IMR-90 (cell line): Measurements from ENCODE around the gene CPOX. TPM values are rescaled to one million over a fixed set of nuclear protein-coding genes. Genes with fewer than 3 reads are reported as not detected.

ENCODE experiments used
- ATAC-seq: fragments of 200-7000 bp; cut with Tn5 transposase; 2 replicates; pipeline ENCODE4 v1.9.1; 2020; ENCODE audit warnings: low read depth, mild to moderate bottlenecking, moderate library complexity
- BruUV-seq: library from RNA; stranded (reverse); fragments of 400-500 nt; replicated peaks from 2 replicates; lab custom pipeline; 2021; lab: Mats Ljungman, UMichigan
- CTCF ChIA-PET: fragments of 300-600 bp; formaldehyde crosslinking; extraction: SDS; loops from one replicate; lab custom pipeline; 2021; ENCODE audit warnings: antibody characterized with exemption; lab: Yijun Ruan, JAX
- POLR2A ChIA-PET: fragments of 300-600 bp; sonication (Branson Sonifier 250); formaldehyde crosslinking; loops from one replicate; lab custom pipeline; 2022; ENCODE audit warnings: antibody characterized with exemption; ENCODE audit not compliant: unreplicated experiment; lab: Charles Lee
- DNase-seq: peaks from one replicate; pipeline ENCODE4 v3.0.0; 2013
- H2AFZ ChIP-seq: replicated peaks from 2 replicates; pipeline ENCODE3; 2013; ENCODE audit warnings: low read length, mild to moderate bottlenecking; ENCODE audit not compliant: poor library complexity
- H2AK5ac ChIP-seq: 2 replicates; pipeline ENCODE4 v1.6.1; 2013; ENCODE audit warnings: low read depth, low read length, inconsistent platforms
- H2AK9ac ChIP-seq: replicated peaks from 2 replicates; pipeline ENCODE3; 2013; ENCODE audit warnings: mild to moderate bottlenecking, low read depth, low read length, moderate library complexity; ENCODE audit not compliant: poor library complexity
- H2BK120ac ChIP-seq: 2 replicates; pipeline ENCODE4 v1.6.1; 2013; ENCODE audit warnings: low read depth, low read length, inconsistent platforms
- H2BK15ac ChIP-seq: 3 replicates; pipeline ENCODE4 v1.6.1; 2013; ENCODE audit warnings: low read depth, low read length, inconsistent platforms
- H2BK20ac ChIP-seq: 2 replicates; pipeline ENCODE4 v1.6.1; 2013; ENCODE audit warnings: low read depth, mild to moderate bottlenecking, inconsistent platforms, low read length, moderate library complexity
- H2BK5ac ChIP-seq: 2 replicates; pipeline ENCODE4 v1.6.1; 2013; ENCODE audit warnings: mild to moderate bottlenecking, low read depth, low read length, inconsistent platforms; ENCODE audit not compliant: poor library complexity, severe bottlenecking
- H3K14ac ChIP-seq: replicated peaks from 2 replicates; pipeline ENCODE4 v1.6.1; 2013; ENCODE audit warnings: low read depth, low read length, inconsistent platforms
- H3K18ac ChIP-seq: 2 replicates; pipeline ENCODE4 v1.6.1; 2013; ENCODE audit warnings: low read depth, low read length, control low read depth
- H3K23ac ChIP-seq: 2 replicates; pipeline ENCODE4 v1.6.1; 2013; ENCODE audit warnings: low read depth, low read length, inconsistent platforms
- H3K27ac ChIP-seq: 2 replicates; pipeline ENCODE4 v1.5.1; 2013; ENCODE audit warnings: mild to moderate bottlenecking, control low read depth, low read length; ENCODE audit not compliant: insufficient read depth
- H3K27me3 ChIP-seq: 2 replicates; pipeline ENCODE4 v1.6.1; 2013; ENCODE audit warnings: low read length; ENCODE audit not compliant: control insufficient read depth, insufficient read depth
- H3K36me3 ChIP-seq: 2 replicates; pipeline ENCODE4 v1.6.1; 2013; ENCODE audit warnings: low read length, mixed read lengths; ENCODE audit not compliant: control insufficient read depth, insufficient read depth
- H3K4ac ChIP-seq: 2 replicates; pipeline ENCODE4 v1.6.1; 2013; ENCODE audit warnings: low read depth, low read length, inconsistent platforms
- H3K4me1 ChIP-seq: 2 replicates; pipeline ENCODE4 v1.6.1; 2013; ENCODE audit warnings: low read length, mixed read lengths; ENCODE audit not compliant: control insufficient read depth, insufficient read depth
- H3K4me2 ChIP-seq: 2 replicates; pipeline ENCODE4 v1.6.1; 2013; ENCODE audit warnings: low read depth, mild to moderate bottlenecking, control low read depth, low read length, moderate library complexity
- H3K4me3 ChIP-seq: 2 replicates; pipeline ENCODE4 v1.5.1; 2013; ENCODE audit warnings: low read depth, mild to moderate bottlenecking, control low read depth, low read length, moderate library complexity; ENCODE audit not compliant: insufficient read depth
- H3K56ac ChIP-seq: 2 replicates; pipeline ENCODE4 v1.6.1; 2013; ENCODE audit warnings: low read length, inconsistent platforms; ENCODE audit not compliant: insufficient read depth; ENCODE audit errors: extremely low read depth
- H3K79me1 ChIP-seq, 2 experiments: 2 replicates each; pipeline ENCODE4 v1.6.1; 2013; ENCODE audit warnings: low read length in 2 of 2, inconsistent platforms in 1 of 2, low read depth in 1 of 2
- H3K9ac ChIP-seq: 2 replicates; pipeline ENCODE4 v1.6.1; 2013; ENCODE audit warnings: low read depth, low read length, control low read depth
- H3K9me1 ChIP-seq: 2 replicates; pipeline ENCODE4 v1.6.1; 2013; ENCODE audit warnings: low read length, inconsistent platforms; ENCODE audit not compliant: insufficient read depth
- H3K9me3 ChIP-seq: 2 replicates; pipeline ENCODE4 v1.6.1; 2013; ENCODE audit warnings: low read length; ENCODE audit not compliant: control insufficient read depth, insufficient read depth
- H4K20me1 ChIP-seq: 2 replicates; pipeline ENCODE4 v1.6.1; 2013; ENCODE audit warnings: low read length, inconsistent platforms; ENCODE audit not compliant: insufficient read depth
- H4K5ac ChIP-seq: 2 replicates; pipeline ENCODE4 v1.6.1; 2013; ENCODE audit warnings: mild to moderate bottlenecking, low read depth, low read length, control low read depth
- H4K8ac ChIP-seq, 2 experiments: 2 replicates each; pipeline ENCODE4 v1.6.1; 2013; ENCODE audit warnings: low read depth in 2 of 2, low read length in 2 of 2, control low read depth in 1 of 2, inconsistent platforms in 1 of 2
- H4K91ac ChIP-seq: 2 replicates; pipeline ENCODE4 v1.6.1; 2013; ENCODE audit warnings: low read depth, low read length, inconsistent platforms; ENCODE audit not compliant: insufficient read depth
- BHLHE40 ChIP-seq: fragments of 150-350 bp; IDR thresholded peaks from 2 replicates; pipeline ENCODE4 v1.6.1; 2016; ENCODE audit warnings: mild to moderate bottlenecking, low read depth, low read length
- CEBPB ChIP-seq: IDR thresholded peaks from 2 replicates; pipeline ENCODE4 v1.6.1; 2012; ENCODE audit warnings: low read depth, low read length, improper control_type of control experiment
- CHD1 ChIP-seq: IDR thresholded peaks from 2 replicates; pipeline ENCODE4 v1.6.1; 2012; ENCODE audit warnings: low read depth, low read length, improper control_type of control experiment
- CTCF ChIP-seq: conservative IDR thresholded peaks from 2 replicates; pipeline ENCODE4 v1.5.1; 2012; ENCODE audit warnings: mild to moderate bottlenecking, low read depth, low read length, improper control_type of control experiment
- ELK1 ChIP-seq: fragments of 150-350 bp; IDR thresholded peaks from 2 replicates; pipeline ENCODE4 v1.6.1; 2016; ENCODE audit warnings: low read depth, mild to moderate bottlenecking, low read length, moderate library complexity, borderline replicate concordance
- FOS ChIP-seq: fragments of 150-350 bp; IDR thresholded peaks from 2 replicates; pipeline ENCODE4 v1.6.1; 2016; ENCODE audit warnings: low read depth, low read length
- MAFK ChIP-seq: IDR thresholded peaks from 2 replicates; pipeline ENCODE4 v1.6.1; 2012; ENCODE audit warnings: low read depth, low read length, improper control_type of control experiment
- MAZ ChIP-seq: IDR thresholded peaks from 2 replicates; pipeline ENCODE4 v1.6.1; 2012; ENCODE audit warnings: low read depth, mild to moderate bottlenecking, low read length, improper control_type of control experiment, moderate library complexity, borderline replicate concordance
- MXI1 ChIP-seq: IDR thresholded peaks from 2 replicates; pipeline ENCODE4 v1.6.1; 2012; ENCODE audit warnings: low read depth, mild to moderate bottlenecking, low read length, moderate library complexity, borderline replicate concordance
- NFE2L2 ChIP-seq: fragments of 150-350 bp; IDR thresholded peaks from 2 replicates; pipeline ENCODE4 v1.6.1; 2016; ENCODE audit warnings: low read depth, mild to moderate bottlenecking, low read length
- POLR2A ChIP-seq: IDR thresholded peaks from 2 replicates; pipeline ENCODE4 v1.6.1; 2012; ENCODE audit warnings: mild to moderate bottlenecking, low read depth, low read length
- RAD21 ChIP-seq: IDR thresholded peaks from 2 replicates; pipeline ENCODE4 v1.6.1; 2012; ENCODE audit warnings: low read length, improper control_type of control experiment
- RCOR1 ChIP-seq: IDR thresholded peaks from 2 replicates; pipeline ENCODE4 v1.6.1; 2012; ENCODE audit warnings: mild to moderate bottlenecking, low read length, improper control_type of control experiment; ENCODE audit not compliant: insufficient replicate concordance
- RFX5 ChIP-seq: IDR thresholded peaks from 2 replicates; pipeline ENCODE4 v1.8.0; 2012; ENCODE audit warnings: low read depth, mild to moderate bottlenecking, low read length, moderate library complexity
- SMC3 ChIP-seq: fragments of 150-350 bp; IDR thresholded peaks from 2 replicates; pipeline ENCODE4 v1.6.1; 2016; ENCODE audit warnings: low read depth, mild to moderate bottlenecking, antibody characterized with exemption, low read length, moderate library complexity
- USF2 ChIP-seq: fragments of 150-350 bp; IDR thresholded peaks from 2 replicates; pipeline ENCODE4 v1.6.1; 2017; ENCODE audit warnings: mild to moderate bottlenecking, antibody characterized with exemption, low read length, low read depth
- WGBS, 2 experiments: methylation state at CpG; one replicate each; pipeline versions ENCODE4 v1.1.5 to v1.1.7; 2013; ENCODE audit warnings: missing lambda C conversion rate in 2 of 2; ENCODE audit not compliant: insufficient read length in 1 of 2; ENCODE audit errors: extremely low coverage in 2 of 2; 5-methylcytosine and 5-hydroxymethylcytosine counted together
- dilution Hi-C: fragments of 300-500 bp; cut with HindIII; formaldehyde crosslinking; loops from one replicate; pipeline ENCODE4 v1.14.3; 2018; ENCODE audit warnings: low sequenced_read_pairs; ENCODE audit not compliant: unreplicated experiment
- in situ Hi-C: fragments of 300-500 bp; cut with MboI; formaldehyde crosslinking; loops from 3 replicates; pipeline ENCODE4 v1.14.3; 2019; ENCODE audit warnings: low sequenced_read_pairs, inconsistent platforms, mixed read lengths
- intact Hi-C: fragments of 100-400 bp; cut with micrococcal nuclease; formaldehyde crosslinking; loops from 2 replicates; pipeline ENCODE4 v1.10.0; 2022
- polyA plus RNA-seq, 3 experiments: library from polyadenylated mRNA; depleted of rRNA; stranded (reverse); fragments of >200 nt; gene quantifications; 2 replicates each; pipeline ENCODE4 v1.2.3, GENCODE V29; 2012; ENCODE audit warnings: low replicate concordance in 1 of 3
- total RNA-seq: library from RNA; depleted of rRNA; stranded (reverse); fragments of >200 nt; gene quantifications from 2 replicates; pipeline ENCODE4 v1.2.3, GENCODE V29; 2012

Gene CPOX
- total and polyA plus RNA-seq, 2 of the 4 experiments (the other 2 are of a cell fraction): 14.5 to 19.4 TPM

- H3K4me2 ChIP-seq: no peak overlapping the region
- H3K4me3 ChIP-seq: no peak overlapping the region
- no peaks in the 10 kb centered on the region for H3K79me1 ChIP-seq
- no peak overlapping the region for H3K14ac ChIP-seq
- no peak for TF ChIP-seq USF2
- TF ChIP-seq POLR2A: no peak
- no peak for TF ChIP-seq BHLHE40
- no peak for TF ChIP-seq SMC3
- TF ChIP-seq NFE2L2: no peak
- no peak for TF ChIP-seq FOS
- no peak for TF ChIP-seq RFX5
- no peak for TF ChIP-seq RAD21
- no peak for TF ChIP-seq MAFK
- no peak for TF ChIP-seq ELK1
- no peak for TF ChIP-seq CTCF
- no peak for TF ChIP-seq RCOR1
- TF ChIP-seq CEBPB: no peak
- TF ChIP-seq CHD1: no peak
- TF ChIP-seq MXI1: no peak
- no peak for TF ChIP-seq MAZ
- H4K8ac ChIP-seq: no peak overlapping the region
- H2AK5ac ChIP-seq: no peak overlapping the region
- dilution Hi-C loops (no loop called here), in situ Hi-C loops (no loop called here), intact Hi-C loops (no loop called here)
- no peak overlapping the region for H2BK120ac ChIP-seq
- no peak overlapping the region for H2AK9ac ChIP-seq
- ATAC-seq (no peak), DNase-seq (no peak)
- no peak overlapping the region for H4K5ac ChIP-seq
- ChIA-PET CTCF (interaction anchor here (0.6 kb wide), 1 partner anchor 8 kb away, joined by 6 read pairs; no protein-coding TSS in a partner anchor), POLR2A (no interaction called here)
- no TSS peak for BruUV-seq
- H4K91ac ChIP-seq: no peak overlapping the region
- H3K27ac ChIP-seq: no peak overlapping the region
- H4K20me1 ChIP-seq: no peaks in the 10 kb centered on the region
- no peak overlapping the region for H3K23ac ChIP-seq
- H3K4ac ChIP-seq: no peak overlapping the region
- no peaks in the 10 kb centered on the region for H3K36me3 ChIP-seq
- no peak overlapping the region for H3K56ac ChIP-seq
- H2AFZ ChIP-seq: no peak overlapping the region
- no peaks in the 10 kb centered on the region for H3K9me3 ChIP-seq
- H2BK5ac ChIP-seq: no peak overlapping the region
- H3K9me1 ChIP-seq: no peaks in the 10 kb centered on the region
- no peak overlapping the region for H3K18ac ChIP-seq
- H3K27me3 ChIP-seq: peaks cover 7% of the 10 kb centered on the region
- no CpG with 5 or more reads among the region's 2 CpGs for WGBS, 2 experiments
- no peak overlapping the region for H3K9ac ChIP-seq
- H2BK20ac ChIP-seq: no peak overlapping the region
- H2BK15ac ChIP-seq: no peak overlapping the region
- H3K4me1 ChIP-seq: no peaks in the 10 kb centered on the region
Measured at GRCh38 chr3:98530676-98531075, 62.7 kb downstream of the CPOX start.
